Measurements from ENCODE around the gene MVD.

MVD gene

DNA sequence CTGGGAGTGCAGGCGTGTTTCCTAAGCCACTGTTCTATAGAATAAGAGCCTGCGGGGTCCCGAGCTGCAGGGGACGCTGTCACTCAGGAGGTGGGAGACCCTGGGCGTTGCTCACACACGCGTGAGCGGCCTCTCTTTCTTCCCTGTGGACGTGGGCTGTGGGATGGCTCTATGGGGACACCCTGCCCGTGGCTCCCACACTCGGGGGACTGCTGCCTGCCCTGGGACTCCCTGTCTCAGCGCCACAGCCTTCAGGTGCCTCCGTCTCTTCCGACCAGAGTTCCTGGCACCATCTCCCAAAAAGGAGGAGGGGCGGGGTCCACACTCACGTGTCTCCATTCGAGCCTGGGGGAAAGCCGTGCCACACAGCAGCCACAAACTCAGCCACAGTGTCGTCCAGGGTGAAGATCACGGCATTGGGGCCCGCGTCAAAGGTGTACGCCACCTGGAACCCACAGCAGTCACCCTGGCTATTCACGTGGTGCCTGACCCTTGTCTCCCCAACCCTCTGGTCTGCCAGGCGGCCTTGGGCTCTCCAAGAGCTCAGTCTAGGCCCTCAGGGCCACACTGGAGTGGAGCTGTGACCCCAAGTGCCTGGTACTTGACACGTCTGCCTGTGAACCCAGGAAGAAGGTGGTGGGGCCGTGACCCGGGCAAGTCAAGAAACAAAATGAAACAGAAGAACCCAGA lies 8.4 kb downstream of the MVD start:
- DNase-seq, result no peak

DNA sequence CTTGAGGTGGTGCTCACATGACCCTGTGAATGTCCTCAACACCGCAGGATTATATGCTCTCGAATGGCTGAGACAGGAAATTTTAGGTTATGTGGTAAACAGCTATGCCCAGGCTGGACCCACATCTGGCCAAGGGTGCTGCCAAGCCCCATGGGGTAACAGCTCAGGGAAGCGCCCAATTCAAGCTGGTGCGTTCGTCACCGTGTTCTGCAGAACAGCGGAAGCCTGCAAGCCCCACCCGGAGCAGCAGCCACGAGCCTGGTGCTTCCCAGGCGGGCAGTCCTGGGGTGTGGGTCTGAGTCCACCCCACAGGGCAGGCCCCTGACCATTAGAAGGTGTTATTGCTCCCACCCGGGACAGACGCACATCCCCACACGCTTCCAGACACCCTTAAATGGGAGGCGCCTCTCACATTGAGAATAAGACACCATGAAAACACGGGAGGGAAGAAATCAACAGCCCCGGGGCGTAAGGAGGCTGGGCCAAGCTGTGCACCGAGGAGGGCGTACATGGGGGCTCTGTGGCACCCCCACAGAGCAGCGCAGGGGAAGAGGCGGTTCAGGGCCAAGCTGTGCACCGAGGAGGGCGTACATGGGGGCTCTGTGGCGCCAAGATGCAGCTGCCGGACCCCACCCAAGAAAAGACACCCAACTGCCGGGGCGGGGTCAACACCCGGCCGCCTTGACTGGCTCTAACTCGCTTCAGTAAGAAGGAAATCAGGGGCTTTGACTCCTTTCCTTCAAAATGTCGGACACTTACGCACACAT lies 9.1 kb downstream of the MVD start:
- no peak for DNase-seq

DNA sequence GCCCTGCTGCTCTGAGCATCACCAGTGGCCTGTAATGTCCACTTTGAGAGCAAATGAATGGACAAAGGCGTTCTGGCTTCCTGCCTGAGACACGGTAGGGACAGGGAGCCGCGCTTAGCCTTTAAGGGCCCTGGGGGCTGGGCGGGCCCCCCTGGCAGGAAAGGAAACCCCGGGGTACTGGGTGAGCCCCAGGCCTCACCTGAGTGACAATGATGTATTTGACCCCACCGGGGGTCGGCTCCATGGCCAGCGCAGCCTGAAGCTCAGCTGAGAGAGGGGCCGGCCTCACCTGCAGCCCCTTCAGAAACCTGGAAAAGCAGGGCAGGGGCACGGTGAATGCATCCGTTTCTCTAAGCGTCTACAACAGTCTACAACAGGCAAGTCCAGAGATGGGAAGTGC lies 9.8 kb downstream of the MVD start:
- DNase-seq, result no peak

DNA sequence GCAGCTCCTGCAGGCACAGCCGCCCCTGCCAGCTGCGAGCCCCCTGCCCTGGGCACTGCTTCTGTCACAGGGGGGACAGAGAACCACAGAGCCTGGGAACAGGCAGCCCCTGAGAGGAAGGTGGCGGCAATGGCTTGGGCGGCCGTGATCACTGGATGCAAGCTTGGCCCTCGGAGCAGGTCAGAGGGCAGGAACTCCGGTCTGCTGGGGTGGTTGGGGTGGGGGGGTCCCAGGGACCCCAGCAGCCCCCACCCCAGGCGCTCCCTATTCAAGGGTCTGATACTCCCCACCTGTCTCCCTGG lies 10.2 kb downstream of the MVD start:
- DNase-seq, result no peak

DNA sequence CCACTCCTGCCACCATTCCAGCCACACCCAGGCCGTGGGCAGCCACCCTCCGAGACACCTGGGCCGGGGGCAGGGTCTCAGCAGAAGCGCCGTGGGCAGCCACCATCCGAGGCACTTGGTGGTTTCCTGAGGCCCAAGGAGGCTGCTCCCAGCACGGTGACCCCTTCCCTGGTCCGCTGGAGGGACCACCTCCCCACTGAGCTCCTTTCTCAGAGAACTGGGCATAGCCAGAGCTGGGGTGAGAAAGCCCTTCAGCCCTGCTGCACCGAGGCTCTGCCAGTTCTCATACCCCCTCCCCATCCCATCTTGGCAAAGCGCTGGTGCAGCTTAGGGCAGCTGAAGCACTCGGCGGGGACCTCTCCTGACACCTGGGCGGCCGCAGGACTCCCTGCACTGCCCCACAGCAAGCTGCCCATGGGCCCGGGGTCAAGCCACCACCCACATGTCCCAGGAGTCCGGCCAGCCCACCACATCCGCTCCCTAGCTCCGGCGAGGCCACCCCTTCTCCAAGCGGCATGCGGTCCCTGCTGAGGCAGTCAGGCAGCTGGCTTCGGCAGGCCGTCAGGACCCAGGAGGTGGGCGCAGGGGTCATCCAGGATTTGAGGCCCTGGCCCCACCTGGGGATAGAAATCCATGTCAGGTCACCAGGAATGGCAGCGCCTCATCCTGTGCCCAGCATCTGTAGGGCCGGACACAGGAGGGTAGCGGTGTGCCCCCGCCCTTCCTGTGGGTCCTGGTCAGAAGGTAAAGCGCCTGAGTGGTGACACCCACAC lies 10.7 kb downstream of the MVD start:
- DNase-seq, result no peak

DNA sequence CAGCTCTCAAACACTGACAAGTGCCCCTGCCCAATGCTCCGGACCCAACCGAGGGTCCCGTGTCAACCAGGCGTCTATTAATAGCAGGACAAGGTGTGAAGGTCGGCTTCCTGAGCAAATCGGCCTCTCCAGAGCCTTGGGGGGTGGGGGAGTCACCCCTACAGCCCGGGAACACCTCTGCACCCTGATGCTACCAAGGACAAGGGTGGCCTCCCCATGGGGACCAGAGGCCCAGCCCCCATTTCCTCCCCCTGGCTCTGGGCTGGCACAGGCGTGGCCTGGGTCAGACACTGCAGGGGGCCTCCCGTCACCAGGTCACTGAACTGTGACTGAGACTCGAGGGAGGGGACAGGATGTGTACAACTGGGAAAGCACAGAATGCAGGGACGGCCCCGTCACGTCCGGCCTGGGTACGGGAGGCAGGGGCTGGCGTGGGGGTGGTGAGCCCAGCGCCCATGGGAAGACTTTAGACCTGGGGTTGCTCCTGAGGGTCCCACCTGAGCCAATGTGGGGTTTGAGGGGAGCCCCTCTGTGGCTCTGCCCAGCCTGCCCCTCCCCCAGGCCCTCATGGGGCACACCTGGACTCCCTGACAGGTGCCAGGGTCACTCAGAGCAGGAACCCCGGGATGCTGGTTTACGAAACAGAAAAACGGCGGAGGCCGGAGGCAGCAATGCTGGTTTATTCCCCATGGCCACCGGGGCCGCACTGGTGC lies 11.5 kb downstream of the MVD start:
- DNase-seq, result peak; percentile 90

DNA sequence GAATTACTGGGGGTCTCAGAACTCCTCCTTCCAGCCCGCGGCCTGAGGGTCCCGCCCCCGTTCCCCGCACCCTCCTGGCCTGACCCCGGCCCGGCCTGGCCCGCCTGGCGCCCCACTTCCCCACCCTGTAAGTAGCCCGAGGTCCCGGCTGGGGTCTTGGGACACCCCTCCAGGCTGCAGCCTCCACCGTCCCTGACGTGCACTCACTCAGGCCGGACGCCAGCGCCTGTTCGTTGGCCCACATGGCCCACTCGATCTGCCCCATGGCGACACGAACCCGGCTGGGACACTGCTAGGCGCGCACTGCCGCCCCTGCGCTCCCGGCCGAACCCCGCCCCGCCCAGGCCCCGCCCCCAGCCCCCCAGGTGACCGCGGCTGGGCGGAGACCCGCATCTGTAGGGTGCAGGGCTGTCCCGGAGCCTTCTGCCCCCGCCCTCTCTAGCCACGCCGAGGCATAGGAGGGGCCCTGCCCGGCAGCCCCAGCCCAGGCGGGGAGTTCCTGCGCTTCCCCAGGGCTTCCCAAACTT lies 12.1 kb downstream of the MVD start, which contains the start of gene CYBA:
Gene CYBA (minus strand): TSS at position 305 of the 527 bp plus-strand sequence. CDS start 40 bp downstream, at position 265.
- DNase-seq, result peak; percentile 90

DNA sequence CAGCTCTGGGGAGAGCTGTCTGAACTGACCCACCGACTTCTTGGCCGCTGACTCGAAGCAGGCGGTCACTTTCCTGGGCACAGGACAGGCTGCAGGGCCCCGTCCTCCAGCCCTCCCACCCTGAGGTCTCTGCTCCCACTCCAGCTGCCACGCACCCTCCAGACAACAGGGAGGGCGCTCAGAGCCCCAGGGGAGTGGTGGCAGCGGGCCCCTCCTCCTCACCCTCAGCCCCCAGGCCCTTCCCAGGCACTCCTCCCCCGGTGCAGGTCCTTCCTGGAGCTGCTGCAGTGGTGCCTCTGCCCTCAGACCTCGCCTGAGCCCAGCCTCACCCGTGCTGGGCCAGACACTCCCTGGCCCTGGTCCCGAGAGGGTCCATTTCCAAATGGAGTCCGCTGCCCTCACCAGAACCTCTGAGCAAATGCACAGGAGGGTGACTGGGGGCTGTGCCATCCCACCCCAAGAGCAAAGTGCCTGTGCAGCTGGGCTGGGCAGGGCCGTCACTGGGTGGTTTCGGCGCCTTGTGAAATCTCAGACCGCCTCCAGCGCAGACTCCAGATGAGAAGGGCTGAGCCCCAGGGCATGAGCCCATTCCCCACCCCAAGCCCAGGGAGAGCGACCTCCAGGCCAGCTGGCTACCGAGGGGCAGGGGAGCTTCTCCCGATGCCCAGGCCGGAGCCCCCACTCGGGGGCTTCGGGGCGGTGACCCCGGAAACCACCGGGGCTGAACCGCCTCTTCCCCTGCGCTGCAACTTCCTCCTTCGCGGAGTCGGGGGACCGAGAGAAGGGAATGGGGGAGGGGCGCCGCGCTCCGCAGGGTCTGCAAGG lies 12.8 kb downstream of the MVD start:
- peak; percentile 58 for DNase-seq

DNA sequence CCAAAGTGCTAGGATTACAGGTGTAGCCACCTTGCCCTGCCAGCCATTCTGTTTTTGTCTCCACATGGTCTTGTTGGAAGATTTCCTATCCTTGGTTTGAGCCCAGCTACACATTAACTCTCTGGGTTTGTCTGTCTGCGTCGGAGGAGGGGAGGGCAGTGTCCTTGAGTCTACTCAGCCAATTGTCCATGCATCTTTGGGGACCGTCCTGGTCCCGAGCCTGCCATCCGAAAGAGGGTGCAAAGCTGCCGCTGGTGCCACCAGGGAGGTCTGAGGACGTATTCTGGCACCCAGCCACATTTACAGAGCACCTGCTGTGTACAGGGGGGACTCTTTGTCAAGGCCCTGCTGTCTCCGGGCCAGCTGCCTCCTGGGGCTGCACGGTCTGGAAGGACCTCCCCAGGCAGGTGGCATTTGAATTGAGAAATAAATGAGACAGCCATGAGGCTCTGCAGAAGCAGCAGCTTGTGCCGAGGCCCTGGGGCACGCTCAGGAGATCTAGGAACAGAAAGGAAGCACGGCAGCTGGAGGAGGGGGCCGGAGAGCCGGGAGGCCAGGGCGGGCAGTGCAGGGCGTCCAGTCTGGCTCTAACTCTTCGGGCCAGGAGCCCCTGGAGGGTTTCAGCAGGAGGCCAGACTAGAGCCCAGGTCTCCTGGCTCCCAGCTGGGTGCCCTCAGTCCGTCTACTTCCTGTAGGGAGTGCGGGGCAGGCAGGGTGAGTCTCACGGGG lies 13.5 kb downstream of the MVD start:
- peak; percentile 58 for DNase-seq

DNA sequence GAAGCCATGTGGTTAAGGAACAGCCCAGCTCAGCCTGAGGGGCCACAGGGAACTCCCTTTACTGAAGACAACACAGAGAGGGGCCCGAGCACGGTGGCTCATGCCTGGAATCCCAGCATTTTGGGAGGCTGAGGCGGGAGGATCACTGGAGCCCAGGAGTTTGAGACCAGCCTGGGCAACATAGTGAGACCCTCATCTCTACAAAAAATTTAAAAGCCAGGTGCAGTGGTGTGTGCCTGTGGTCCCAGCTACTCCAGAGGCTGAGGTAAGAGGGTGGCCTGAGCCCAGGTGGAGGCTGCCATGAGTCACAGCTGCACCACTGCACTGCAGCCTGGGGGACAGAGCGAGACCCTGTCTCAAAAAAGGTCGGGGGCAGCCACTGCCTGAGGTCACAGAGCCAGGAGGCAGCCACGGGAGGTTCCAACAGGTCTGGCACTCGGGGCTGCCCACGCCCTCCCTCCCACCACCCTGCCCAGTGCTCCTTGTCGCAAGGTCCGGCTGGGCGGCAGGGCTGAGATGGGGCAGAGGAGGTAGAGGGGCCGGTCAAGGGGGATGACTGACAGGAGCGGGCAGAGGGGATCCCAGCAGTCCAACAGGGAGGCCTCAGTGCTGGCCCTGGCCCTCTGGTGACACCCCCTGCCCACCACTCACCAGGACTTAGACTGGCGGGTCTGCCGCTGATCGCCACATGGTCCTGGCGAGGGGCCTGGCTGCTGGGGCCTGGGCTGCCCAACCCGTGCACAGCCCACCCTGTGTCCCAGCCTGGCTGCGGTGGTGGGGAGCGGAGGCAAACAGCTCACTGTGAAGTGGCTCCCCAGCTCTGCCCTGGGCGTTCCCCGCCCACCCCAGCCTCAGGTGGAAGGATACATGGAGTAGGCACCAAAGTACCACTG lies 15.5 kb downstream of the MVD start:
- DNase-seq, result no peak

DNA sequence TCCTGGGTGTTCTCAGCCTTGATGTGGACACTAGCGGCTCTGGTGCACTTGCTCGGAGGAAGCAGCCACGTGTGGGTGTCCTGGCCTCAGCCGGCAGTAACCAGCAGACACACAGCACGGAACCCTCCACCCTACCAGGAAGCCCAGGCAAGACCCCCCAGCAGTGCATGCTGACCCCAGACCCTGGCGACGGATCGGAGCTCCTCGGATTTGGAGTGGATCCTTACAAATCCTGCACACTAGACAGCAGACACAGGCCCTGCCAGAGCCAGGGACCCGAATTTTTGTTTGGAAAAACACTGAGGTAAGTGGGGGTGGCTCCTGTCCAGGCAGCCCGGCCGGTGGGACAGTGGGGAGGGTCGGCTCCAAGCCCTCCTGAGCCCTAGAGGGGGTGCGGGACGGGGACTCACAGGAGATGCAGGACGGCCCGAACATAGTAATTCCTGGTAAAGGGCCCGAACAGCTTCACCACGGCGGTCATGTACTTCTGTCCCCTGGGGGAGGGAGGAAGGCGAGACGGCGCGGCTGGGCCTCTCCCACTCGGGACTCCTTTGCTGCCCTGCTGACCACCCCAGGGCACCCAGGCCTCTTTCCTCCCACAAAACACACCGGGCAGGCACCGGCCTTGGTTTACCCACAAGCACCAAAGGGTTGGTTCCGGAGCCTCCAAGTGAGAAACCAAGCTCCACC lies 16.4 kb downstream of the MVD start:
- DNase-seq, result no peak

DNA sequence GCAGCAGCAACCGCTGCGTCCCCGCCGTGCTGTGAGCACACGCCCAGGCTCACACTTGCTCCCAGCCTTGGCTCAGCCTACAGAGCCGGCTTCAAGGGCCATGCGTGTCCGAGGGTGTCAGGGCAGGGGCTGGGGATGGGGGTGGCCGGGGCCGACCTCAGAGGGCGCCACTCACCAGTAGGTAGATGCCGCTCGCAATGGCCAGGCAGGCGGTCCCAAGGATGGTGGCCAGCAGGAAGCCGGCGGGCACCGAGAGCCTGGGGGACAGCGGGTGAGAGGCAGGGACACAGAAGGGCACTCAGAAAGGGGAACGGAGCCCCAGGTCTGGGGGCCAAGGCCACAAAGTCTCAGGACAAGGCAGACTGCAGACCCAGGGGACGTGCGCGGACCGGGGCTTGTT lies 16.9 kb downstream of the MVD start:
- no peak for DNase-seq

DNA sequence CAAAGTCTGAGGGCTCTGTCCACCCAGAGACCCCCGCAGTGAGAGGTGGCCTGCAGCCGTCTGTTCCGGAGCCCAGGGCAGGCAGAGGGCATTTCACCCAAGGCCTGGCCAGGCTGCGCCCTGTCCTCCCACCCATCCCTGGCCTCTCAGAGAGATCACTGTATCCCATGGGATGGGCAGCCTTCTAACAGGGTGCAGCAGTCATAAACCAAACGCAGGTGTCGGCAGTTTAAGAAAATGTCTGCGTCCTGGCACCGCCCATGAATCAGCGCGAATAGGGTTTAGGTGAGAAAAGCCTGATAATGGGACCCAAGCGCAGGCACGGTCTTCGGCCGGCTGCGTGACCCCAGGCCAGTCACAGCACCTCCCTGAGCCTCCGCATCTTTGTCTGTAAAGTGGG lies 17.4 kb downstream of the MVD start:
- no peak for DNase-seq

DNA sequence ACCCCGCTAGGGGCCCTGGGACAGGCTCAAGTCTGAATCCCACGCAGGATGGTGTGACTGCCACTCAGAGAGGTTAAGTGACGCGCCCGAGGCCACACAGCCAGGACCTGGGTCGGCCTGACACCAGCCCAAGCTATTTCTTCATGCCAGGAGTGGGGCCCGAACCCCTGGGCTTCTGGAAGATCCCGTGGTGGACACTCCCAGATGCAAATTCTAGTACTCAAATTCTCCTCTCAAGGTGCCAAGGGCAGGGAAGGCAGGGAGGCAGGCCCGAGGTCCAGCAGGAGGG lies 19.3 kb downstream of the MVD start:
- no peak for DNase-seq

DNA sequence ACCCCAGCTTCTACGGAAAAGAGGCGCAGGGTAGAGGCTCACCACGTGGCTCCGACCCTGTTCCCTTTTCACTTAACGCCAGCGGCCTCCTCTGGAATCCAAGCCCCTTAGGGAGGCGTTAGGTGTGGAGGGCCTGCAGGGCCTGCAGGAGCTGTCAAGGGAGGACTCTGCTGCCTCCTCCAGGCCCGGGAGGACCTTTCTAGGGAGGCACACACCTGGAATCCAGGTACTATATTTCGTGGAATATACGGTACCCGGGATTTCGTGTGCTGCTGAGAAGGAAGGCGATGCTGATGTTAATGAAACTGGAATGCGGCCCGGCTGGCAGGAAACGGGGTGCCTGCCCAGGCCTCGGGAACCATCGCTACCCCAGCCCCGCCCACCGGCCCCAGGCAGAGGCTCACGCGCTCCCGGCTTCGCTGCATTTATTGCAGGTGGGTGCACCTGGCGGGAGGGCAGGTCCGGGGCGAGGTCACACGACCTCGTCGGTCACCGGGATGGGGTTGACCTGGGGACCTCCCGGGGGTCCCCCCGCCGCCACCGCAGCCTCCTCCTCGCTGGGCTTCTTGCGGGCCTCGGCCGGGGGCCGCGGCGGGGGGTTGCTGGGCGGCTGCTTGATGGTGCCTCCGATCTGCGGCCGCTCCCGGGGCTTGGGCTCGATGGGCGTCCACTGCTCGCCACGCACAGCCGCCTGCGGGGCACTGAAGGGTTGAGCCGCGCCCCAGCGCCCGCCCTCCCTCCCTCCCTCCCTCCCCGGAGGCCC lies 19.8 kb downstream of the MVD start:
- DNase-seq, result peak; percentile 30

DNA sequence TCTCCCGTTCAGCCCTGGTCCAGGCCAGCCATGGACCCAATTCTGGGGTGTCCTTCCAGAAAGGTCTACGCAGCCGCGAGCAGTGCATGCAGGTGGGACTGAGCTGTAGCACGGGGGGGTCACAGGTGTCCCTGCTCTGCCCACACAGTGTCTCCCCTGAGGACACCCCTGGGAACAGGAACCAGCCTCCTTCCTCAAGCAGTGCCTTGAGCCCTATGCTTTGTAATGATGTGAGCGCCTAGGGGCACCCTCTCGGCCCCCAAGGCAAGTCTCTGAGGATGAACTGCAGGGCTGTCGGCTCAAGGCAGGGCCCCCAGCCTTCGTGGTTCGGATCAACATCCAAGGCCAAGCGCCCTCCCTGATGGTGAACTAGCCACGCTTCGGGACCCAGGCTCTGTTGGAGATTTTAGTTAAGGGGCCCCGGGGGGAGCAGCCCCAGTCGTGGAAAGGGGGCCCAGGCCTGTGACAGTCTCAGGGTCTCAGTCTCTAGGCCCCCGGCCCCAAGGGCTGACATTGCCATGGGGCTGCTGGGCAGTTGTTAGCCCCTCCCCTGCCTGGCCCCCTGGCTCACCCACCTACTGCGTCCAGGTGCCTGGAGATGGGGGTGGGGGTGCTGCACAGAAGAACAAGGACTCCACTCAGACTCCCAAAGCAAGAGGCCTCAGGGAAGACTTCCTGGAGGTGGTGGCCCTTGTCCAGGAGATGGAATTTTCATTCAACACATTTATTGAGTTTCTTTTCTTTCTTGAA lies 22.2 kb downstream of the MVD start:
- DNase-seq, result peak; percentile 31

DNA sequence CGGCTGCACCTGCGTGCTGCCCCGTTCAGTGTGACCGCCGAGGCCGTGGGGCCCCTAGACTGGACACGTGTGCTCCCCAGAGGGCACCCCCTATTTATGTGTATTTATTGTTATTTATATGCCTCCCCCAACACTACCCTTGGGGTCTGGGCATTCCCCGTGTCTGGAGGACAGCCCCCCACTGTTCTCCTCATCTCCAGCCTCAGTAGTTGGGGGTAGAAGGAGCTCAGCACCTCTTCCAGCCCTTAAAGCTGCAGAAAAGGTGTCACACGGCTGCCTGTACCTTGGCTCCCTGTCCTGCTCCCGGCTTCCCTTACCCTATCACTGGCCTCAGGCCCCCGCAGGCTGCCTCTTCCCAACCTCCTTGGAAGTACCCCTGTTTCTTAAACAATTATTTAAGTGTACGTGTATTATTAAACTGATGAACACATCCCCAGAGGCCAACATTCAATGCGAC lies 22.8 kb downstream of the MVD start:
- DNase-seq, result peak; percentile 49

Data from DMS53 (cell line).